Stimulated activated CD8-positive, alpha-beta memory T cell treated with anti-CD3 and anti-CD28 coated beads, Interleukin-7, amount 100 ng/mL, for 1 hour (primary cell): Measurements from ENCODE around the gene GTPBP8.
"Not testable (repeated sequence)": the region's sequence is repeated elsewhere in the genome, so short reads cannot be mapped to it uniquely, and the experiment has no call there.

Experiments
- DNase-seq, 2 donors: peaks; one replicate each; pipeline ENCODE4 v3.0.0-alpha.2; 2020; ENCODE audit warnings: low read depth in 2 of 2

The GTPBP8 gene

GRCh38 chr3:113000691-113001090 is 9.9 kb downstream of the GTPBP8 start:
- DNase-seq: no peak

- no peak for DNase-seq
Observed at GRCh38 chr3:113002037-113002436, 11.3 kb downstream of the GTPBP8 start.

- no peak for DNase-seq
Observed at GRCh38 chr3:113002679-113003078, 11.9 kb downstream of the GTPBP8 start.

- DNase-seq: no peak
Observed at GRCh38 chr3:113005611-113006010, 14.8 kb downstream of the GTPBP8 start.

- DNase-seq: no peak
Observed at GRCh38 chr3:113006359-113007056, 15.7 kb downstream of the GTPBP8 start.

GRCh38 chr3:113008117-113008516 is 17.3 kb downstream of the GTPBP8 start:
- DNase-seq: no peak

- no peak for DNase-seq
Observed at GRCh38 chr3:113013593-113013992, 22.8 kb downstream of the GTPBP8 start.

- DNase-seq: no peak
Observed at GRCh38 chr3:113018536-113019181, 27.9 kb downstream of the GTPBP8 start.

GRCh38 chr3:113019182-113020137 is 28.7 kb downstream of the GTPBP8 start:
- DNase-seq: peak; percentile 68 to 72

GRCh38 chr3:113021471-113021870 is 30.7 kb downstream of the GTPBP8 start:
- no peak for DNase-seq

GRCh38 chr3:113034011-113034410 is 43.2 kb downstream of the GTPBP8 start:
- DNase-seq: no peak

- no peak for DNase-seq
Observed at GRCh38 chr3:113035387-113035982, 44.7 kb downstream of the GTPBP8 start.

- DNase-seq: no peak
Observed at GRCh38 chr3:113038328-113038727, 47.5 kb downstream of the GTPBP8 start.

GRCh38 chr3:113039546-113039945 is 48.8 kb downstream of the GTPBP8 start:
- no peak for DNase-seq

GRCh38 chr3:113040231-113040630 is 49.4 kb downstream of the GTPBP8 start:
- DNase-seq: no peak

- no peak for DNase-seq
Observed at GRCh38 chr3:113043686-113044085, 52.9 kb downstream of the GTPBP8 start.

- DNase-seq: not testable (repeated sequence)
Observed at GRCh38 chr3:113046186-113046965, 55.6 kb downstream of the GTPBP8 start.

GRCh38 chr3:113051302-113051711 is 60.5 kb downstream of the GTPBP8 start:
- peak; percentile 77 to 80 for DNase-seq
